ENCODE data around the gene APAF1.
A peak's percentile ranks its signal among the peaks of the same experiment; 100 is the strongest.
"Not testable (repeated sequence)": the region's sequence is repeated elsewhere in the genome, so short reads cannot be mapped to it uniquely, and the experiment has no call there.

The APAF1 gene, protein sequence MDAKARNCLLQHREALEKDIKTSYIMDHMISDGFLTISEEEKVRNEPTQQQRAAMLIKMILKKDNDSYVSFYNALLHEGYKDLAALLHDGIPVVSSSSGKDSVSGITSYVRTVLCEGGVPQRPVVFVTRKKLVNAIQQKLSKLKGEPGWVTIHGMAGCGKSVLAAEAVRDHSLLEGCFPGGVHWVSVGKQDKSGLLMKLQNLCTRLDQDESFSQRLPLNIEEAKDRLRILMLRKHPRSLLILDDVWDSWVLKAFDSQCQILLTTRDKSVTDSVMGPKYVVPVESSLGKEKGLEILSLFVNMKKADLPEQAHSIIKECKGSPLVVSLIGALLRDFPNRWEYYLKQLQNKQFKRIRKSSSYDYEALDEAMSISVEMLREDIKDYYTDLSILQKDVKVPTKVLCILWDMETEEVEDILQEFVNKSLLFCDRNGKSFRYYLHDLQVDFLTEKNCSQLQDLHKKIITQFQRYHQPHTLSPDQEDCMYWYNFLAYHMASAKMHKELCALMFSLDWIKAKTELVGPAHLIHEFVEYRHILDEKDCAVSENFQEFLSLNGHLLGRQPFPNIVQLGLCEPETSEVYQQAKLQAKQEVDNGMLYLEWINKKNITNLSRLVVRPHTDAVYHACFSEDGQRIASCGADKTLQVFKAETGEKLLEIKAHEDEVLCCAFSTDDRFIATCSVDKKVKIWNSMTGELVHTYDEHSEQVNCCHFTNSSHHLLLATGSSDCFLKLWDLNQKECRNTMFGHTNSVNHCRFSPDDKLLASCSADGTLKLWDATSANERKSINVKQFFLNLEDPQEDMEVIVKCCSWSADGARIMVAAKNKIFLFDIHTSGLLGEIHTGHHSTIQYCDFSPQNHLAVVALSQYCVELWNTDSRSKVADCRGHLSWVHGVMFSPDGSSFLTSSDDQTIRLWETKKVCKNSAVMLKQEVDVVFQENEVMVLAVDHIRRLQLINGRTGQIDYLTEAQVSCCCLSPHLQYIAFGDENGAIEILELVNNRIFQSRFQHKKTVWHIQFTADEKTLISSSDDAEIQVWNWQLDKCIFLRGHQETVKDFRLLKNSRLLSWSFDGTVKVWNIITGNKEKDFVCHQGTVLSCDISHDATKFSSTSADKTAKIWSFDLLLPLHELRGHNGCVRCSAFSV (N-terminal part only)

DNA sequence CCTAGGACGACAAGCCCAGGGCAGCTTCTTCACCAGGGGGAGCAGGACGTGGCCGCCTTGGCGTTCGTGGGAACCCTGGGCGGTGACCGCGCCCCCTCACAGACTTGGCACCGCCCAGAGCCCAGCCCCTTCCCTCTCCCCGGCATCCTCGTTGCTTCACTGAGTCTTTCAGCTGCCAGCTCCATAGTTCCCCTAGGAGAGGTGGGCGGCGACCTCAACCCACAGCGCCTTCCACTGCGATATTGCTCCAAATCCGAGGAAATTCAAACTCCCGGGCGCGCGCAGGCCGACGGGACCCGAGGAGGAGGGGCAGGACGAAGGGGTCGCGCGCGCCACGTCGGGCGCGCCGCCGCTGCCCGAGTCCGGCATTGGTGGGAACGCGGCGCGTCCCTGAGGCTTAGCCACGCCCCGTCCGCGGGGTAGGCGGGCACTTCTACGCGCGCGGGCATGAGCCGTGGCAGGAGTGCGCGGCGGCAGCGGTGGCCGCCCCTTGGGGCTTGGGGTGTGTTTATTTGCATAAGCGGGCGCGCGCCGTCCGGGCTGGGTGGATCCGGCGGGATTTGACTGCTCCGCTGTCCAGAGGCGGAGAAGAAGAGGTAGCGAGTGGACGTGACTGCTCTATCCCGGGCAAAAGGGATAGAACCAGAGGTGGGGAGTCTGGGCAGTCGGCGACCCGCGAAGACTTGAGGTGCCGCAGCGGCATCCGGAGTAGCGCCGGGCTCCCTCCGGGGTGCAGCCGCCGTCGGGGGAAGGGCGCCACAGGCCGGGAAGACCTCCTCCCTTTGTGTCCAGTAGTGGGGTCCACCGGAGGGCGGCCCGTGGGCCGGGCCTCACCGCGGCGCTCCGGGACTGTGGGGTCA, at the start of gene APAF1, which contains the start of gene IKBIP:
TSS of gene APAF1 (plus strand) at position 579 of the 860 bp plus-strand sequence. CDS start 3,070 bp downstream, outside the sequence.
TSS of gene IKBIP (minus strand) at position 77 of the 860 bp plus-strand sequence. CDS start 87 bp downstream, outside the sequence.
- peak; percentile 96 for DNase-seq

DNA sequence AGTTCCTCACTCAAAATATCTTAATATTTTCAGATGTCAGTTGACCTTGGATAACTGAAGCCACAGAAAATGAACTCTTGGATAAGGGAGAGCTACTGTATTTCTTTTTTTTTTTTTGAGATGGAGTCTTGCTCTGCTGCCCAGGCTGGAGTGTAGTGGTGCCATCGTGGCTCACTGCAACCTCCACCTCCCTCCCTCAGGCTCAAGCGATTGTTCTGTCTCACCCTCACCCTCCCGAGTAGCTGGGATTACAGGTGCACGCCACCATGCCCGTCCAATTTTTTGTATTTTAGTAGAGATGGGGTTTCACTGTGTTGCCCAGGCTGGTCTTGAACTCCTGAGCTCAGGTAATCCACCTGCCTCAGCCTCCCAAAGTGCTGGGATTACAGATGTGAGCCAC, 47.8 kb upstream of the APAF1 start:
- not testable (repeated sequence) for DNase-seq

DNA sequence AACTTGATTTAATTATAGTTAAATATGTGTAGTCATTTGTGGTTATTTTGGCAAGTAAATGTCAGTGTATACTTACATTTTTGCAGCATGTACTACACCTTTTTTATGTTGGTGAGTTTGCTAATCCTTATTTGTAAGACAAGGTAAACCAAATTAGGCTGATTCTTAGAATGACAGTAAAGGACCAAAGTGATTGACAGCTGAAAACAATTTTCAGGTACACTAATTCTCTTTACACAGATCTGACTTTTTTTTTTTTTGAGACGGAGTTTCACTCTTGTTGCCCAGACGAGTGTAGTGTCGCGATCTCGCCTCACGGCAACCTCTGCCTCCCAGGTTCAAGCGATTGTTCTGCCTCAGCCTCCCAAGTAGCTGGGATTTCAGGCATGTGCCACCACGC, 43.2 kb upstream of the APAF1 start:
- no peak for DNase-seq

DNA sequence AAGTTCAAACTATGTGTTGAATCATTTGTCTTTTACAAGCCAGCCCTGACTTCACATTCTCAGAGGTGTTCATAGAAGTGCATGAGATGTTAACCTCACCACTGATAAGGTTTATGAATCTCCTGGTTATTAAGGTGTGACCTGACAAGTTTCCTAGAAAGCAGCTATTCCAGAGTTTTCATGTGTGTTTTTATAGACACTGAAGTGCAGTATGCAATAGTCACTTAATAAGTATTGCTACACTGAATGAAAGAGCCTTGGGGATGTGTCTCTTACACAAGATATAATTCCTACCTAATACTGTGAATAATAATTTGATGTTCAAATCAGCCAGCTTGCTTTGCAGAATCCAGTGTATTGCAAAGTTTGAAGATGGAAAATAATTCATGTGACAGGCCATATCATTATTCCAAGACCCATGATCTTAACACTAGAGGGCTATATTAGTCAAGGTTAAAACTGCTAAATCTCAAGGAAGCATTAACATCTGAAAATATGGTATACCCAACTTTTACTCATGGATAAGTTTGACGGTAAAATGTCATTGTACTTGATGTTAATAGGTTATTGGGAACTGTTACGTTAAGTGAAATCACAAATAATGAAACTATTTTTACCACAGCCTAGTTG, 38.6 kb upstream of the APAF1 start:
- DNase-seq = no peak

DNA sequence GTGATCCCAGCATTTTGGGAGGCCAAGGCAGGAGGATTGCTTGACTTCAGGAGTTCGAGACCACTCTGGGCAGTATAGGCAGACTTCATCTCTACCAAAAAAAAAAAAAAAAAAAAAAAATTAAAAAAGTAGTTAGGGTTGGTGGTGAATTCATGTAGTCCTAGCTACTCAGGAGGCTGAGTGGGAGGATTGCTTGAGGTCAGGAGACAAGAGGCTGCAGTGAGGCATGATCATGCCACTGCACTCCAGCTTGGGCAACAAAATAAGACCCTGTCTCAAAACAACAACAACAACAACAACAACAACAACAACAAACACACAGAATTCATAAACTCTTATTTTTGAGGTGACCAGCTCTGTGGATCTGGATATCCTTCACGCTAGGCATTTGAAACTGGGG, 34.5 kb upstream of the APAF1 start:
- DNase-seq = no peak

DNA sequence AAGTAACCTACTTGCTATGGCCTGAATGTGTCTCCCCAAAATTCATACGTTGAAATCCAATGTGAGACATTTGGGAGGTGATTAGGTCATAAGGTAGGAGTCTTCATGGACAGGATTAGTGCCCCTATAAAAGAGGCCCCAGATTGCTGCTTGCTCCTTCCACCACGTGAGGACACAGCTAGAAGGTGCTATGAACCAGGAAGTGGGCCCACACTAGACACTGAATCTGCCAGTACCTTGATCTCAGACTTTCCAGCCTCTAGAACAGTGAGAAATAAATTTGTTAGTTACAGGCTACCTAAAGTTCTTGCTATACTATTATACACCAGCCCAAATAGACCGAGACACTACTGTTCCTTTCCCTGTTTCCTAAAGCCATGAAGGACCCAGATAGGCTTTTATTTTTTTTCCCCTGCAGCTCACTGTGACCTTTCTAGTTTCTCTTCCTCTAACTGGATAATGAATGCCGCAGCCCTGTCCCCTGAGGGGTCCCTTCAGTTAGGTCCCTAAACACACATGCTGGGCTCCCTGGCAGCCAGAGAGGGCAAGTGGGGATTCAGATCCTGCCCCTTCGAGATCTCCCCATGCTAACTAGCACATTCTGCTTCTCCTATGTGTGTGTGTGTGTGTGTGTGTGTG, 32.3 kb upstream of the APAF1 start:
- no peak for DNase-seq

DNA sequence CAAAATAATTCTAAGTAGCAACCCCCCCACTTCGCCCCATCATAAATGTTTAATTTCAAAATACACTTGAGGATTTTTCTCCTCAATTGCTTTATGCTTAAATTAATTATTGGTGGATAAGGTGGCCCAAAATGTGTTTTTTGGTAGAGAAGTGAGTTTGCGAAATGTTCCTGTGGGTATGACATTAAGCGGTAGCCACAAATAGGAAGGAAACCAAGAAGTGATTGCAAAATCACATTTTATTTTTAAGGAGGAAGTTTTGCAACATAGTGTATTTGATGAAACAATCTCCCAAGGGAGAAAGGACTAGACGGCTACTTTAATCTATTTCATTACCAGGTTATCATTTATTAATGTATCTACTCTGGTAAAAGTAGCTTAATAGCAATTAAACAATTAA, 26.1 kb upstream of the APAF1 start:
- no peak for DNase-seq

DNA sequence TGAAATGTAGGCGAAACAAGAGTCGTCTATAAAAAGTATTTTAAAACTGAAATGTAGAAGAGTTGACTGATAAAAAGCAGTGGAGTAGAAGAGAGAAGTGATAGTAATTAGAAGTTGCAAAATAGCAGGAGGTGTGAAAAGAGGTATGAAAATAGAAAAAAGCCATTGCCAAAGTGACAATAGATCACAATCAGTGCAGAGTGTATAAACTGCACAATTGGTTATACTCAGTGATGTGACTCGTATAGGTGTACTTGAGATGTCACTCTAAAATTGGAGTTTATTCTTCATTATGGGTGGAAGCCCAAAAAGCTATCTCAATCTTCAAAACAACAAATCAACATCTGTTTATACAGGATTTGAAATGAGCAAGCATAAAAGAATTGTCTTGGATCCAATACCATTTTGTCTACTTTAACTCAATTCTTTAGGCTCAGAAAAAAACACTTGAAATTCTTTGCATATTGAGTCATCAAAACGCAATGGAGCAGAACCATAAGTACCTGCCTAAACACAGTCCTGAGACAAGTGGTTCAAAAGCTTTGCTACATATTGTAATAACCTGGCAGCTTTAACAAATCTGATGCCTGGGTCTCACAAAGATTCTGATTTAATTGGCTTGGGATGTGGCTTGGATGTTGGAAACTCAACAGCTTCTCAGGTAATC, 9.3 kb upstream of the APAF1 start:
- no peak for DNase-seq

DNA sequence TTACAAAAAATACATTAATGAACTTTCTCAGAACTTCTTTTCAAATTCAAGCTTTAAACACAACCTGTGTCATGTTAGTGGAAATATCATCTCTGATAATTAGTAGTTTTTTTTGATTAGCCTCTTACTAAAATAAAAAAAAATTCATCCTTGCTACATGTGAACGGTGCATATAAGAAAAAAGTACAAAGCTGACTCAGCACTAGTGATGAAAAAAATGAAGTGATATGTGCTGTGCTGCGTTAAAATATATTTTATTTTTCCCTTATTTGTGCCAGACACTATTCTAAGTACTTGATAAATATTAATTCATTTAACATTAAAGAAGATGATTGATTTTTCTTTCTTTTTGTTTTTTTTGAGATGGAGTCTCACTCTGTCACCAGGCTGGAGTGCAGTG, 8.0 kb upstream of the APAF1 start:
- no peak for DNase-seq

DNA sequence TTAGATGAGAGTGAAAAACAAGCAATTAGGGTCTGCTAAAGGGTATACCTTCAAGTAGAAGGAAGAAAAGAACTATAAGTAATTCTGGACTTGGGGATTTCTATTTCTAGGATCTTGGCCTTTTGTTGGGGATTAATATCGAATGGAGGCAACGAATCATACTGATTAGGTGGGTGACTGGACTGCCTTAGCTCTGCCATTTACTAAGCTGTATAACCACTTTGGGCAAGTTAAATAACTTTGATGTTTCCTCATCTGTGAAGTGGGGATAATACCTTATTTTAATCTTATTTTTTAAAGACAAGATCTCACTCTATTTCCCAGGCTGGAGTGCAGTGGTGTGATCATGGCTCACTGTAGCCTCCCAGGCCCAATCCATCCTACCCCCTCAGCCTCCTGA, 7.1 kb upstream of the APAF1 start:
- no peak for DNase-seq

DNA sequence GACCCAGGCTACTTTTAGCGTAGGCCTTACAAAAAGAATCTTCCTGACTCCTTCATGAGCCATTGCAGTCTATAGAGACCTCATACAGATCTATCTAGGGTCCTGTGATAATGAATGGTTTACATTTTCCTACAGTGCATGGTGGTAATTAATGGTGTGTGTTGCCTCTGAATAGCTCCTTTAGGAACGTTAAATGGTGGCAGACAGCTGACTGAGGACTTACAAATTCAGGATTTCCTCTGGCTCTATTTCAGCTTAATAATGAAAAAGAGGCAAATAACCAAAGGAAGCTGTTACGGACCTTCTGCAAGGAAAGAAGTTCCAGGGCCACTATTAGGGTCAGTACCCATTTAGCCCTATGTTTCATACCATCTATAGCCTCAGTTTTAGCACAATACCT, 5.6 kb upstream of the APAF1 start:
- no peak for DNase-seq

DNA sequence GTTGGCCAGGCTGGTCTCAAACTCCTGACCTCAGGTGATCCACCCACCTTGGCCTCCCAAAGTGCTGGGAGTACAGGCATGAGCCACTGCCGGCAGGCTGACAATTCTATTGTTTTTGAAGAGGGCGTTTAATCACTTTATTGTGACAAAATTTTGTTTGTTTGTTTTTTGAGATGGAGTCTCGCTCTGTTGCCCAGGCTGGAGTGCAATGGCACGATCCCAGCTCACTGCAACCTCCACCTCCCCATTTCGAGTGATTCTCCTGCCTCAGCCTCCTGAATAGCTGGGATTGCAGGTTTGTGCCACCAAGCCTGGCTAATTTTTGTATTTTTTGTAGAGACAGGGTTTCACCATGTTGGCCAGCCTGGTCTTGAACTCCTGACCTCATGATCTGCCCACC, 2.3 kb upstream of the APAF1 start:
- not testable (repeated sequence) for DNase-seq

DNA sequence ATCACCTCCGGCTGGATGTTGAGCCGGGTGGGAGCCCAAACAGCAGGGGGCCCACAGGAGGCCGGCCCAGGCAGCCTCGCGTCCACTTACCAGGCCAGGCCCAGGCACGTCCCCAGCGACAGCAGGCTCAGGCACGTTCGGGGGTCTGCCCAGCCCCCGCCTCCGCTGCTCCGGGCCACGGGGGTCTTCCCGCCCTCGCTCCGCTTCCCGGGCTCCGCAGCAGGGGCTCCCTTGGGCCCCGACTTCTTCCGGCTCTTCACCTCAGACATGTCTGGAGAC, 718 bp upstream of the APAF1 start:
- DNase-seq = no peak

DNA sequence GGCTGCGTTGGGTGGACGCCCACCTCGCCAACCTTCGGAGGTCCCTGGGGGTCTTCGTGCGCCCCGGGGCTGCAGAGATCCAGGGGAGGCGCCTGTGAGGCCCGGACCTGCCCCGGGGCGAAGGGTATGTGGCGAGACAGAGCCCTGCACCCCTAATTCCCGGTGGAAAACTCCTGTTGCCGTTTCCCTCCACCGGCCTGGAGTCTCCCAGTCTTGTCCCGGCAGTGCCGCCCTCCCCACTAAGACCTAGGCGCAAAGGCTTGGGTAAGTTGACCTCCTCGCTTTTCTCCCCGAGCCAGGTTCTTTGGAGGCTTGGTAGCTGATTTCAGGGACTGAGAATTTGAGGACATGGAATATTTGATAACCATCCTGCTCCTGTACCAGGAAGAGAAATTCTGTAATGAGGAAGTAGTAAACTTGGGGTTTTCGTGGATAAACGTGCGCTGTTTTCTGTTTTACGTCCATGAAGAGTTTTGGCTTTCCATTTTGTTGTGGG, 530 bp downstream of the APAF1 start:
- peak; percentile 23 for DNase-seq

DNA sequence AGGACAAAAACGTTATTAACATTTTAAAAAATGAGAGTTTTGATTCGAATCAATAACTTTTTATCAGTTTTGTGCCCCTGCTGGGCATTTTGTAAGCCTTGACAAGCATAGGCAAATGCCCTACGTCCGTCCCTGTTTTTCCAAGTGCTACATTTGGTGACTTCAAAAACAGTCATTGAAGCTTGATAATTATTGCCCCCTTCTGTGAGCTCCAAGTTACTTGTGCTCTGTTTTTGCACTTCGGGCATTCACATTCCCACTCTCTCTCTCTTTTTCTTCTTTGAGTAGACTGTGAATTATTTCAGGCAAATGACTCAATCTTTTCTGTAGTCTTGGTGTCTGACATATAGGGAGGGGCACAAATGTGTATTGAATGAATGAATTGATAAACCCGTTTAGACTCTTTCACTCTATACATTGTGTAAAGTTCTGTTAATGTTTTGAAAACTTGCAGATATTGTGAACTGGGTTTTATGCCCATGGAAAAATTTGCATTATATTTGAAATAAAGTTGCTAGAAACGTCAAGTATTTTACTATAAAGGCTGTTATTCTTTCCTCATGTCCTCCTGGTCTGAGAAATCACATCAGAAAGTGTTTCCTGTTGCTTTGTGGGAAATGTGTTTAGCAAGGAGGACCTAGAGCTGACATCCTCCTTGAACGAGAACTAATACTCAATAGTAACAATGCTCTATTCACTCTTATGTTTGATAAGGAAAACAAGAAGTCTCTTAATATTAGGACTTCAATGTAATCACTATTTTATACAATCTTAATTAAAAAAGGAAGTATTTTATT, 1.4 kb downstream of the APAF1 start:
- peak; percentile 4 for DNase-seq

DNA sequence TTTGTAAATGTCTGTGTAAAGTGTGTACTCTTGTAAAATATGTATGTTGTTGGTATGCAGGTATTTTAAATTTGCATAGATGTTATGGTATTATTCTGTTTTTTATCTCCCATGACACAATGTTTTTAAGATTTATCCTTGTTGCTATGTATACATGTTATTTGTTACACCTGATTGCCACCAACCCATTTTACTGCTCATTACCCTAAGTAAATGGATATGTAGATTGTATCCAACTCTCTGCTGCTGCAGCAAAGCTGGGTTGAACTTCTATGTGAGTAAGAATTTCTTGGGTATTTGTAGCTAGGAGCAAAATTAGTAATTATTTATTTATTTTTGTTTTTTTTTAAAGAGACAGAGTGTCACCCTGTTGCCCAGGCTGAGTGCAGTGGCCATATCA, 6.2 kb downstream of the APAF1 start:
- no peak for DNase-seq

DNA sequence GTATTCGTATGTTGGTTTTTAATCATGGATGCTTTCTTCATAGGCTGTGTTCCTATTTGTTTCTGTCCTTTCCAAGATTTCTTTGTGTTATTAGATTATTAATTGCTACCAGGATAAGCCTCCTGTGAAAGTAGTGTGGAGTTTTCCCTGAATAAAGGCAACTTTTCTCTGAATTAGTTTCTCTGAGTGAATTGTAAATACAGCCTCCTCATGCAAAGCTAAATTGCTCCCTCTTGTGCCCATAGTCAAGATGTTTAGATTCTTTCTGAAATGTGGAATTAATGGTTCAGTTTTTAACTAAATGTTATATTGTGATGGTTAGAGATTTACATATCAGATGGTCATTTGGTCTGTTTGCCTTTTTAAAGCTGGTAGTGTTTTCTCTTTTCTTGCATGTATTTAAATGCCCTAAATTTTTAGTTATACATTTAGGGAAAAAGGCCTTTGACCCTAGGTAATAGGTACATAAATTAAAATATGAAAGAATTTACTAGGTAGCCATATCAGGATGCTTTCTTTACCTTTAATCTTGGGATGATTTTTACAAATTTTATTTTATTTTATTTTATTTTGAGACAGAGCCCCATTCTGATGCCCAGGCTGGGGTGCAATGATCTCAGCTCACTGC, 8.9 kb downstream of the APAF1 start:
- DNase-seq = no peak

DNA sequence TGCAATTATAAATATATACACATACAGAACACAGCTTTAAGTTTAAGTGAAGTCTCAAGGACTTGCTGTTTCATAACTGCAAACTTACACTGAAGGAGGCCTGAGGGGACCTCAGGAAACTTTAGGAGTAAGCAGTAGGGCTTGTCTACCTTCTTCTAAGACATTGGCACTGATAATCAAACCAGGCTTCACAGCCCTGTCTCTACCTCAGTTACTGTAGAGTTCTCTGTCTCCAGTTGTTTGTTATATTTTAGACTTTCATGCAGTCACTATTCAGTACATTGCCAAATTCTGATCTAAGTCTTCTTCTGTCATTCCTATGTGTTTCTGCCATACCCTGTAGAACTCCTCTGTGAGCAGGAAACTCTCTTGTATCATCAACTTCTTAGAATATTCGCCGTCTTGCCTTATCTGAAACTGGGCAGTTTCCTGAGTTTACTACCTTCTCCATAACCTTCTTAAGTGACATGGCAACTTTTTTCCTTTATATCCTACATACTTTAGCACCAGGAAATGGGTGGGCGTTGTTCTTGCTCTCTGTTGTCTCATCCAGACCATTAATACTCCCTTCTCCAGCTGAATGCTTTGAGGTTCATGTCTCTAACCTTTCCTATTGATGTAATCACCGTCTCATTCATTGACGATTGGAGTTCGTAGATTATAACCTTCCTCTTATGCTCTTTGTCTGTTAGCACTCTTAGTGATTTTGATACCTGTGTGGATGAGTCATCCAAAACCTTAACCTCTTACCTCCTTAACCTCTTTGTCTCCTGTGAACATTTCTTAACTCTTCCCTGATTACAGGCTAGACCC, 11.4 kb downstream of the APAF1 start:
- DNase-seq = no peak

DNA sequence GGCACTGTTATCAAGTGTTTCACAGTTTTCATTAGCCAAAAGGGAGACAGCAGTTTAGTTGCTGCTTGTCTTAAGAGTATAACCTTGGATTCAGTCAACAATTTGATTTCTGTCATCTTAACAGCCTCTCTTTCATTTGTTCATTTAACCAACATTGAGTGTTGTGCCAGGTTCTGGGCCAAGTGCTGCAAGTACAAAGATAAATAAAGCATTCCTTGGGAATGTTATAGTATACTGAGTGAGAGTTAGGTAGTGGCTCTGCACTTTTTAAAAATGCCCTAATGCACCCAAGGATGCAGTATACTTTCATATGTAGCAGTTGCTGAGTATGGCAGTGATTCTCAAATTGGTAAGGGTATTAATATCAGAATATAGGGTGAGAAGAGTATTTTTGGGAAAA, 15.4 kb downstream of the APAF1 start:
- no peak for DNase-seq

Data from stimulated activated CD4-positive, alpha-beta T cell treated with anti-CD3 and anti-CD28 coated beads, Interleukin-4, amount 100 ng/mL, for 24 hours (primary cell).